ENCODE data around the gene AIFM2.
"Not testable (repeated sequence)": the region's sequence is repeated elsewhere in the genome, so short reads cannot be mapped to it uniquely, and the experiment has no call there.

AIFM2 gene

DNA sequence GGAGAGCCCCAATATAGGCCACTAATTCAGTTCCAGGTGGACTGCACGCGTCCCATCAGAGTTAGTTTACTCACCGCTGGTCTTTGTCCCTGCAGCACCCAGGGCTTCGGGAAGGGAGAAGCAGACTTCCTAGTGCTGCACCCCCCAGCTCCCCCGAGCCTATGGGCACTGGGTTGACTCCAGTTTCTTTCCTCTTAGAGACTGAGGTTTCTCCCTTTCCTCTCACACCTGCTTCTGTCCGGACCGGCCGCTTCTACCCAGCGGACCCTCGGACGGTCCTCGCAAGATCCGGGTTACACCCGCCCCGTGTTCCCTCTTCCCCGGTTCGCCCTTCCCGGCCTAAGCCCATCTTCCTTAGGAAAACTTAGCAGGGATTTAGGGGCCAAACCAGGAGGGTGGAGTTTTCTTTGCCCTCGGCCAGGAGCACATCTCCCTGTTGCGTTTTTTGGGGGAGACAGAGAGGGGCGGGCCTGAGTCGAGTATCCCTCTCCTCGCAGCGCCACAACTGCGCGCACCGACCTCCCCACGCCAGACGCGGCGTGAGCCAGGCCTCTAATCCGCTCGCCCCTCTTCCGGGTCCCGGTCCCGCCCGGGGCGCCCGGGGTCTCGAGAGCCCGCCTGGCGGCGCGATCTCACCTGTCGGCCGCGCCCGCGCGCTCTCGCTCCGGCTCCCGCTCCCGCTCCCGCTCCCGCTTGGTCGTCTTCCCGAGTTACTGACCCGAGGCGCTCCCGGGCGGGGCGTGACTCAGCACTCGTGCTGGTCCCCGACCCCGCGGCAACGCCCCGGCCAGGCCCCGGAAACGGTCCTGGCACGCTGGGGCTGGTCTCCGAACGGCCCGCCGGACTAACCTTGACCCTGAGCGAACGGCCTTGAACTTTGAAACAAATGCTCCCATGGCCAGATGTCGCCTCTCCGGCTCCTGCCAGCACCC lies at the start of gene AIFM2:
AIFM2 (minus strand) TSS at position 728 of the 932 bp plus-strand sequence. CDS start 8,741 bp downstream, outside the sequence.
- Histone ChIP-seq H3K4me3 (no peak within 1 kb of the TSS), H3K9me3 (ENCODE audit: low read depth, low read length) (no peaks in the 10 kb centered on the region), H3K27ac (no peak within 1 kb of the TSS), H3K36me3 (ENCODE audit: insufficient read depth, low read length) (no peaks in the 10 kb centered on the region), H3K9ac (ENCODE audit: insufficient read length) (no peak within 1 kb of the TSS)
- DNase-seq (ENCODE audit: low read depth, low spot score) = no peak
- TF ChIP-seq FOXP2 (optimal IDR thresholded peaks at IDR 0.05; ENCODE audit: control extremely low read depth, extremely low read length, insufficient read depth) = no peak
- TF ChIP-seq EZH2 (IDR thresholded peaks at IDR 0.05) = no peak
- no peak for TF ChIP-seq POLR2AphosphoS5 (IDR thresholded peaks at IDR 0.05; ENCODE audit: borderline replicate concordance, low read depth, low read length)

DNA sequence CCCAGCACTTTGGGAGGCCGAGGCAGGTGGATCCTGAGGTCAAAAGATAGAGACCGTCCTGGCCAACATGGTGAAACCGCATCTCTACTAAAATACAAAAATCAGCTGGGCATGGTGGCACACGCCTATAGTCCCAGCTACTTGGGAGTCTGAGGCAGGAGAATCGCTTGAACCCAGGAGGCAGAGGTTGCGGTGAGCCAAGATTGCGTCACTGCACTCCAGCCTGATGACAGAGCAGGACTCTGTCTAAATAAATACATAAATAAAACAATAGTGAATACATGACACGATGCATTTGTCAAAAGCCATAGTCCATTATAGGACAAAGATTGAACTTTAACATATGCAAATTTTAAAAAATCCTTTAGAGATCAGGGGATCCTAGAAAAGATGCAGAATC lies 46.6 kb upstream of the AIFM2 start:
- H3K9me3 ChIP-seq (ENCODE audit: low read depth, low read length); H3K4me3 ChIP-seq; H3K27ac ChIP-seq; DNase-seq (ENCODE audit: low read depth, low spot score); H3K36me3 ChIP-seq (ENCODE audit: insufficient read depth, low read length); H3K9ac ChIP-seq (ENCODE audit: insufficient read length): not testable (repeated sequence)

DNA sequence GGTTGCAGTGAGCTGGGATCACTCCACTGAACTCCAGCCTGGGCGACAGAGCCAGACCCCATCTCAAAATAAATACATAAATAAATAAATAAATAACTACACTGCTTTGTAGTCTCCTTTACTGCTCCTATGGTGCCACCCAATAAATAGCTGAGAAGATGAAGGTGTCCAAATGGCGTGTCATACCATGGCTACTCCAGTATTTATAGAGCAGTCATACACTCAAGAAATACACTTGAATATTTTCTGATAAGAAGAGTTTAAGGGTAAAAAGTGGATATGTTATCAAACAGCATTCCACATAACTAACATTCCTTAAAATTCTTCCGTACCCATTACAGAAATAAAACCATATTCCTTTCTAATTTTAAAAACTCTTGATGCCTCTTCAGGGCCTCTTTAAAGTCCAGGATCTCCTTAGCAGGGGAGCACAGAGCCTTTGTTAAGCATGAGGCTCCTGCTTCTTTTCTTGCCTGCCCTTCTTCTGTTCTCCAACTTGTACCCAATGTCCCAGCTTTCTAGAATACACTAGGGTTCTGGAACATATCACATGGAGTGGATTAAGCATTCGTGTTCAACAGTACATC lies 45.6 kb upstream of the AIFM2 start:
- H3K9ac ChIP-seq (ENCODE audit: insufficient read length) = no peak overlapping the region
- TF ChIP-seq EZH2 (IDR thresholded peaks at IDR 0.05) (no peak), POLR2AphosphoS5 (IDR thresholded peaks at IDR 0.05; ENCODE audit: borderline replicate concordance, low read depth, low read length) (no peak), FOXP2 (optimal IDR thresholded peaks at IDR 0.05; ENCODE audit: control extremely low read depth, extremely low read length, insufficient read depth) (no peak)
- H3K9me3 ChIP-seq (ENCODE audit: low read depth, low read length) = no peaks in the 10 kb centered on the region
- H3K27ac ChIP-seq = no peak overlapping the region
- H3K4me3 ChIP-seq = no peak overlapping the region
- H3K36me3 ChIP-seq (ENCODE audit: insufficient read depth, low read length) = no peaks in the 10 kb centered on the region
- DNase-seq (ENCODE audit: low read depth, low spot score) = no peak

DNA sequence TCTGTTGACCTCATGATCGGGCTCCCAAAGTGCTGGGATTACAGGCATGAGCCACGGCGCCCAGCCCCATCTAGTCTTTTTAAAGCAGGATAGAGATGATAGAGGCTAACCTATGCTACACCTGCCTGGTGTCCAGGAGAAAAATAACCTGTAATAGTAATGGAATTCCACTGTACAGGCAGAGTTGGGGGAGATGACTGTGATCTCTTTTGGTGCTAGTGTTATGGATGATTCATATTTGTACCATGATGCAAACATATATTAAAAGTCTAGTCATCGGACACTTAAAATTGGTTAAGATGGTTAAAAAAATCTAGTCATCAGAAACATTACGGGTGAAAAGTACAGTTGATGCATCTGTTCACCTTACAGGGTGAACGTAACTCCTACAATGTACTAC lies 43.8 kb upstream of the AIFM2 start:
- Histone ChIP-seq H3K4me3 (no peak overlapping the region), H3K27ac (no peak overlapping the region), H3K9ac (ENCODE audit: insufficient read length) (no peak overlapping the region), H3K9me3 (ENCODE audit: low read depth, low read length) (no peaks in the 10 kb centered on the region), H3K36me3 (ENCODE audit: insufficient read depth, low read length) (no peaks in the 10 kb centered on the region)
- DNase-seq (ENCODE audit: low read depth, low spot score) = no peak
- TF ChIP-seq EZH2 (IDR thresholded peaks at IDR 0.05) (no peak), POLR2AphosphoS5 (IDR thresholded peaks at IDR 0.05; ENCODE audit: borderline replicate concordance, low read depth, low read length) (no peak), FOXP2 (optimal IDR thresholded peaks at IDR 0.05; ENCODE audit: control extremely low read depth, extremely low read length, insufficient read depth) (no peak)

DNA sequence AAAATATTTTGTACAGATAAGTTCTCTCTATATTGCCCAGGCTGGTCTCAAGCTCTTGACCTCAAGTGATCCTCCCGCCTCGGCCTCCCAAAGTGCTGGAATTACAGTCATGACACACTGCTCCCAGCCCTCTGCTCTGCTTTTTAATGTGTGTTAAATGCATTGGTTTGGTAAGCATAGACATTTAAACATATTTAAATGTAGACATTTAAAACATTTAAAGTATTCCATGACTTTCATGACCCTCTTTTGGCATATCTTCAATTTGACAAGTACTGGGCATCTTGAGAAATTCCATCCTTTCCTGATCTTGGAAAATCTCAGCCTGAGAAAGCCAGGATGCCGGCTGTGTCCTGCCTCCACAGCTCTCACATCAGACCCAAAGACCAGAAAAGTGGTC lies 42.9 kb upstream of the AIFM2 start:
- Histone ChIP-seq H3K4me3 (no peak overlapping the region), H3K36me3 (ENCODE audit: insufficient read depth, low read length) (no peaks in the 10 kb centered on the region), H3K27ac (no peak overlapping the region), H3K9me3 (ENCODE audit: low read depth, low read length) (no peaks in the 10 kb centered on the region), H3K9ac (ENCODE audit: insufficient read length) (no peak overlapping the region)
- no peak for TF ChIP-seq EZH2 (IDR thresholded peaks at IDR 0.05)
- TF ChIP-seq POLR2AphosphoS5 (IDR thresholded peaks at IDR 0.05; ENCODE audit: borderline replicate concordance, low read depth, low read length) = no peak
- no peak for TF ChIP-seq FOXP2 (optimal IDR thresholded peaks at IDR 0.05; ENCODE audit: control extremely low read depth, extremely low read length, insufficient read depth)
- no peak for DNase-seq (ENCODE audit: low read depth, low spot score)

DNA sequence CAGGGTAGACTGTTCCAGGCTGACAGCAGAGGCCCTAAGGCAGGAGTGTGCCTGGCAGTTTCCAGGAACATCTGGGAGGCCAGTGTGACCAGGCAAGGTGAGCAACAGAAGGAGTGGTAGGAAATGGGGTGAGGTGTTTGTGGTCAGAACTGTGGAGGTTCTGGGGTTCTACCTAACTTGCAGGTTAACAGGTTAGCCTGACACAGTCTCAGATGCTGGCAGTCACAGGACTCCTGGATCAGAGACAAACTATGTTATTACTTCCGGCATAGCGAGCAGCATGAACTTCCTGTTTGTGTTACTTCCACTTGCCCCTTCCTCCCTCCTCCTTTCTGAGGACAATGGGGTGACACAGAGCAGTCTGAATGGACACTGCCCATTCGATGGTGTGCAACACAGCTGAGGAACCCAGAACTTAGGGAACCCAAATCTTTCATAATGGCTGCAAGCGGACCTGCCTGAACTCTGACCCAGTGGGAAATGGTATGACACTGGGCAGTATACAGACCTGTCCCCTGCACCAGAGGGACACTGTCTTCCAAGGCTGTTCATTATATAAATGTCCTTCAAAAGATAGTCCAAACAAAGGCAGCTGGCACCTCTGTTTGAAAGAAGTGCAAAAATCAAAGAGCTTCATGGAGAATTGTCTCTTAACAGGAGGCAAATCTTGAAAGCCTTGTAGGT lies 41.6 kb upstream of the AIFM2 start:
- Histone ChIP-seq H3K36me3 (ENCODE audit: insufficient read depth, low read length) (no peaks in the 10 kb centered on the region), H3K4me3 (no peak overlapping the region), H3K9ac (ENCODE audit: insufficient read length) (no peak overlapping the region), H3K9me3 (ENCODE audit: low read depth, low read length) (no peaks in the 10 kb centered on the region), H3K27ac (no peak overlapping the region)
- no peak for DNase-seq (ENCODE audit: low read depth, low spot score)
- TF ChIP-seq POLR2AphosphoS5 (IDR thresholded peaks at IDR 0.05; ENCODE audit: borderline replicate concordance, low read depth, low read length) (no peak), EZH2 (IDR thresholded peaks at IDR 0.05) (no peak), FOXP2 (optimal IDR thresholded peaks at IDR 0.05; ENCODE audit: control extremely low read depth, extremely low read length, insufficient read depth) (no peak)

DNA sequence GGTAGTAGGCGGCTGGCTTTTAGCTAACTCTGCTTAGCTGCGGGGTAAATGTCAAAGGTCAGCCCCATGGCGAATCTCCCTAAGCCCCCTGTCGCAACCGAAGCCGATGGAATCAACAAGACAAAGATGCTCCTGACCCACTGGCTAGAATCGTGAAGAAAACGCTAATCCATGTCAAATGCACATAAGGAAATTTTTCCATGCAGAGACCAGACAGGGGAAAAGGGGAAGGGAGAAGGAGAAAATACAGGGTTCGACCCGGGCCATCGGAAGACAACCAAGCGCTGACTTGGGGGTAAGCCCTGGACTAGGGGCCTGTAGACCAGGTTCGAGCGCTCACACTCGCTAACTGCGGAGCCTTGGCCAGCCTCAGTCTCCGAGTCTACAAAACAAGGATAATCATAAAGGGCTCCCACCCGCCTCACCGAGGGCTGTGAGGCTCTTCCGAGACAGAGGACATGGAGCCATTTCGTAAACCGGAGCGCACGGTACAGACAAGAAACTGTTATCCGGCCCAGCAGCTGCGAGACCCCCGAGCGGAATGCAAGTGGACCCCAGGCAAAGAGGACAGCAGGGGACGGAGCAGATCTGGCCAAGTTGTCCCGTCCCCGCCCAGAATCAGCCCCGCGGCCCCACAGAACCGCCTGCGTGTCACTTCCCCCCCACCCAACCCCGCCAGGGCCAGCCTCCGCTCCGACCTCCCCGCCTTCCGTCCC lies 37.2 kb upstream of the AIFM2 start:
- Histone ChIP-seq H3K9ac (ENCODE audit: insufficient read length) (peak overlapping the region; percentile 91), H3K27ac (no peak overlapping the region), H3K4me3 (peak overlapping the region; percentile 84), H3K9me3 (ENCODE audit: low read depth, low read length) (no peaks in the 10 kb centered on the region), H3K36me3 (ENCODE audit: insufficient read depth, low read length) (peaks cover 11% of the 10 kb centered on the region)
- no peak for DNase-seq (ENCODE audit: low read depth, low spot score)
- TF ChIP-seq POLR2AphosphoS5 (IDR thresholded peaks at IDR 0.05; ENCODE audit: borderline replicate concordance, low read depth, low read length) (no peak), EZH2 (IDR thresholded peaks at IDR 0.05) (no peak), FOXP2 (optimal IDR thresholded peaks at IDR 0.05; ENCODE audit: control extremely low read depth, extremely low read length, insufficient read depth) (no peak)

DNA sequence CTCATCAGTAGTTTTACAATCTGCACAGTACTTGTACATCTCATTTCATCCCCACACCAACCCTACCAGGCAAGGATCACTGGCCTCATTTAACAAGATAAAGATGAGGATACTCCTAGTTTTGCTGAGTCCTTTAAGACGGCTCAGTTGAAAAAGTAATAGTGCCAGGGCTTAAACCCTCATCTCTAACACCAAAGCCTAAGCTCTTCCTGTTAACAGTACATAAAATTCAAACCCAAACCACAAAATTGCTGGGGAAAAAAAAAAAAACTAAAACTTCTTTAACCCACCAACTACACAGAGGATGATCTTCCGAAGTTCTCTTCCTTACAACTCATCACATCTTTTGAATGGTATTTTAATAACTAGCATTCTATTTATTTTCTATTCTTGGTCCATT lies 36.4 kb upstream of the AIFM2 start:
- H3K9ac ChIP-seq (ENCODE audit: insufficient read length) = peak overlapping the region; percentile 91

More for the DNA sequence above, 36.4 kb upstream of the AIFM2 start:
- DNase-seq (ENCODE audit: low read depth, low spot score) = no peak
- Histone ChIP-seq H3K36me3 (ENCODE audit: insufficient read depth, low read length) (peaks cover 11% of the 10 kb centered on the region), H3K4me3 (peak overlapping the region; percentile 84), H3K27ac (no peak overlapping the region), H3K9me3 (ENCODE audit: low read depth, low read length) (no peaks in the 10 kb centered on the region)
- TF ChIP-seq EZH2 (IDR thresholded peaks at IDR 0.05) (no peak), FOXP2 (optimal IDR thresholded peaks at IDR 0.05; ENCODE audit: control extremely low read depth, extremely low read length, insufficient read depth) (no peak), POLR2AphosphoS5 (IDR thresholded peaks at IDR 0.05; ENCODE audit: borderline replicate concordance, low read depth, low read length) (no peak)
